Stomach smooth muscle (tissue), 2 donors: ENCODE data around the gene SLC35A5.

Experiments
- H3K27ac ChIP-seq: one replicate; pipeline ENCODE4 v1.7.0; 2013; ENCODE audit warnings: mild to moderate bottlenecking, low read length, inconsistent platforms
- H3K27me3 ChIP-seq, 2 donors: one replicate each; pipeline ENCODE4 v1.7.0; 2013; ENCODE audit warnings: low read length in 2 of 2; ENCODE audit not compliant: insufficient read depth in 2 of 2, control insufficient read depth in 1 of 2
- H3K36me3 ChIP-seq, 2 donors: one replicate each; pipeline ENCODE4 v1.7.0; 2013; ENCODE audit warnings: low read length in 2 of 2; ENCODE audit not compliant: control insufficient read depth in 2 of 2, insufficient read depth in 2 of 2
- H3K4me1 ChIP-seq: one replicate; pipeline ENCODE4 v1.7.0; 2013; ENCODE audit warnings: low read length; ENCODE audit not compliant: control insufficient read depth, insufficient read depth
- H3K4me3 ChIP-seq, 2 donors: one replicate each; pipeline ENCODE4 v1.7.0; 2013; ENCODE audit warnings: low read length in 2 of 2
- H3K9ac ChIP-seq, 2 donors: one replicate each; pipeline ENCODE4 v1.7.0; 2013; ENCODE audit warnings: low read length in 2 of 2, mild to moderate bottlenecking in 1 of 2
- H3K9me3 ChIP-seq, 2 donors: one replicate each; pipeline ENCODE4 v1.7.0; 2013; ENCODE audit warnings: low read length in 2 of 2; ENCODE audit not compliant: control insufficient read depth in 2 of 2
- donor health status: healthy.
- donor health status: Pancreatic carcinoma.

Gene SLC35A5

DNA sequence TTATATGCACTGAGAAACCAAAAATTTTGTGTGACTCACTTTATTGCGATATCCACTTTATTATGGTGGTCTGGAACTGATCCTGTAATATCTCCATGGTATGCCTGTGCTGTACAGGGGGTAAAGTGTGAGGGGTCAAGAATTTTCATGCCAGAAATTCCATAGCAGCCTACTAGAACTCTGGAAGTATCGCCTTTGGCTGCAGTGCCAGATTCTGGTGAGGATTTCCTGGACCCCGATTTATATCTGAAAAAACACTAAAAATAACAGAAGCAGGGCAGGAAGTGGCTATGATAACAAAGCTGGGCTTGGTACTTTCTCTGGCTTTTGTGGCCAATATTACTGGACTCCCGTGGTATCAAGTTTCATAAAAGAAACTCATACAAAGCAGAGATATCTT, 42.7 kb downstream of the SLC35A5 start:
- Histone ChIP-seq H3K36me3 (peaks cover 6 to 13% of the 10 kb centered on the region in 2 donors), H3K9ac (no peak overlapping the region), H3K9me3 (no peaks in the 10 kb centered on the region), H3K27me3 (no peaks in the 10 kb centered on the region), H3K4me1 (no peaks in the 10 kb centered on the region), H3K27ac (no peak overlapping the region), H3K4me3 (no peak overlapping the region)

DNA sequence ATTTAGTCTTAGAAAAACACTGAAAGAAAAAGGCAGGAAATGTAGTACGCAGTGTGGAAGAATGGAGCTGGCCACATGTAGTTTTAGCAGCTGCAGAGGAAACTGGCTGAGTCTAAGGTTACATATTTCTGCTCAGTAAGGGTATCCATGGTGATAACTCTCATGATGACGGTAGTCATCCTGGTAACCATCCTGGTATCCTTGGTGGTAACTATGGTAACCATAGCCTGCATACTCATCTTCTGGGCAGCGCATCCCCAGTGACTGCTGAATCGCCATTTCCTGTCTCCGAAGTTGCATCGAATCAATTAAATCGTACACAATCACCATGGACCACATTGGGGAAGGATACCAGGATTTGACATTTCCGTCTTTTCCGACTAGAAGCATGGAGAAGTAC, 43.4 kb downstream of the SLC35A5 start:
- no peaks in the 10 kb centered on the region for H3K27me3 ChIP-seq
- H3K9ac ChIP-seq = no peak overlapping the region
- H3K27ac ChIP-seq = no peak overlapping the region
- no peaks in the 10 kb centered on the region for H3K9me3 ChIP-seq
- H3K4me1 ChIP-seq = no peaks in the 10 kb centered on the region
- H3K36me3 ChIP-seq = peaks cover 12 to 17% of the 10 kb centered on the region in 2 donors
- H3K4me3 ChIP-seq = no peak overlapping the region

- Histone ChIP-seq H3K4me3 (no peak overlapping the region), H3K36me3 (peaks cover 12 to 17% of the 10 kb centered on the region in 2 donors), H3K9ac (no peak overlapping the region), H3K9me3 (no peaks in the 10 kb centered on the region), H3K27ac (no peak overlapping the region), H3K27me3 (no peaks in the 10 kb centered on the region), H3K4me1 (no peaks in the 10 kb centered on the region)
Observed at GRCh38 chr3:112606098-112606497, 44.3 kb downstream of the SLC35A5 start.

DNA sequence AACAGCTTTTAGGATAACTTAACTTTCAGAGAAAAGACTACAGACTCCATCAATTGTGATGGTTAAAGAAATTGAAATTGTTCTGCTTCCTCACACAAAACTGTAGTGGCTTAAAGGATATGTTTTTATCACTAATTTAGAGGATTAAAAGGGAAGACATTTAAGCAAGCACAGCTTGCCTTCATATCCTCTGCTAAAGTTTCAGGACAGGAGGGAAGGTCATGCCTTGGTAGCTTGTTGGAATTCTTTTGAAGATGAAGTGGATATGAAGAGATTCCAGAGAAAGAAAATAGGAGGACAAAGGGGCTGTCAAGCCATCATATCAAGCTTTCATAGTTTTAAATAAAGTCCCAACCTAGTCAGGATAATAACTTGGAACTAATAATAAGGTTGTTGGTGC, 46.0 kb downstream of the SLC35A5 start:
- Histone ChIP-seq H3K27ac (no peak overlapping the region), H3K27me3 (no peaks in the 10 kb centered on the region), H3K36me3 (peaks cover 10 to 20% of the 10 kb centered on the region in 2 donors), H3K9me3 (no peaks in the 10 kb centered on the region), H3K4me1 (peaks cover 3% of the 10 kb centered on the region), H3K4me3 (no peak overlapping the region), H3K9ac (no peak overlapping the region)

- H3K9ac ChIP-seq = no peak overlapping the region
- H3K4me3 ChIP-seq = no peak overlapping the region
- peaks cover 10 to 28% of the 10 kb centered on the region in 2 donors for H3K36me3 ChIP-seq
- H3K27ac ChIP-seq = no peak overlapping the region
- H3K4me1 ChIP-seq = peaks cover 3% of the 10 kb centered on the region
- no peaks in the 10 kb centered on the region for H3K27me3 ChIP-seq
- H3K9me3 ChIP-seq = no peaks in the 10 kb centered on the region
Observed at GRCh38 chr3:112610121-112610520, 48.3 kb downstream of the SLC35A5 start.

DNA sequence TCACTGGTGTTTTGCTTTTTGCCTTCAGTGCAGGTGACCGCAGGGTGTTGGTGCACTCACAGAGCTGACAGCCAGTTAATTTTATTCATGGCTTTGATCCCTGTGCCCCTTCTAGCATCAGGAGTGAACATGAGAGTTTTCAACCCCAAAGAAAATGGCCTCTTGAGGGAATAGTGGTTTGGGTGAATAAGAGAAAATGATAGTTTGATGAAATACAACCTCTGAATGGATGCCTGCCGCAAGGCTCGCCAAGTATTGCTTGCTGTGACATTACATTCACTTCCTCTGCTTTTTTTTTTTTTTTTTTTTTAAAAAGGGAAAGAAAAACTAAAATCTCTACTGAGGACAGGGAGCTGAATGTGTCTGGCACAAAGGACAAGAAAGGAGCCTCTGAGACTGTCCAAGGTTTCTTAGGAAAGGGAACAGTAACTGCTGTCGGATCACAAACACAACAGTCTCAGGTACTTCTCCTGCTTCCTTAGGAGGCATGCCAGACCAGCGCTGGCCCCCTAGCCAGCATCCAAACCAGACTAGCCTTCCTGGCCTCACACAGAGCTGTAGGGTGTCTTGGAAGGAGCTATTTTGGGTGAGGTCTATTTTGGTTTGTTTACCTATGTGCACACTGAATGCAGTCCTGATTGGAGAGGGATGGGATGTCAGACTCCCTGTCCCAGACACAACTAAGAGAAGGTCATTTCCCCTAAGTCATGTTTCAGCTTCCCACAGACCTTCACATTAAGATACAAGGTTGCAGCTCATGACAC, 50.1 kb downstream of the SLC35A5 start:
- Histone ChIP-seq H3K27me3 (no peaks in the 10 kb centered on the region), H3K27ac (no peak overlapping the region), H3K4me1 (peaks cover 3% of the 10 kb centered on the region), H3K4me3 (no peak overlapping the region), H3K9me3 (no peaks in the 10 kb centered on the region), H3K9ac (no peak overlapping the region), H3K36me3 (peaks cover 17 to 27% of the 10 kb centered on the region in 2 donors)

DNA sequence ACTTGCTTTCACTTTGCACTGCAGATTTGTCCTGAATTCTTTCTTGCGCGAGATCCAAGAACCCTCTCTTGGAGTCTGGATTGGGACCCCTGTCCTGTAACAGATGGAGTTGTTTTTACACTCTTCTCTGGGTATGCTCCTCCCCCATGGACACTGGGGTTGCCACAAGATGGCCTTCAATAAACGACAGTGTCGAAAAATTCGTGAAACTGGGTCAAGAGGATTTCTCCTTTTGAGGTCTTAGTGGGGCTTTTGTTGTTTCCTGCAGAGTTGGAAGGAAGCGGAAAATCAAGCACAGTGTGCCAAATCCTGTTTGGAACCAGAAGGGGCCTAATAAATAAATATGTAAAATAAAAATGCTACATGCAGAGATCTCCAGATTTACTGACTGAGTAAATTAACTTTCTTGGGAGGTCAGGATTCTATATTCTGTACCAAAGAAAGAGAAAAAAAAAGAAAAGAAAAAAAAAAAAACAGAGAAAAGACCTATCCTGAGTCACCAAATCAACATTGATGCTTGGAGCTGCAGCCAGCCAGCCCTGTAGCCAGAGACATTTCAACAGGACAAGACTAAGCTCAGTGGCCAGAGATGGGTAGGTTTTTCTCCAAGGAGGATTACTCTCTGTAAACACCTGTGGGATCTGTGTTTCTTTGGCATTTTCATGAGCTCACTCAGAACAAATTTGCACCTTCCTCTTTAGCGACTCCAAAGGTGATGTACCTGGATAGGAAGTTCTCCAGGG, 54.3 kb downstream of the SLC35A5 start:
- Histone ChIP-seq H3K9ac (no peak overlapping the region), H3K9me3 (peaks cover 0 to under 1% of the 10 kb centered on the region in 2 donors), H3K27me3 (no peaks in the 10 kb centered on the region), H3K4me3 (no peak overlapping the region), H3K4me1 (peaks cover 3% of the 10 kb centered on the region), H3K36me3 (peaks cover 15 to 27% of the 10 kb centered on the region in 2 donors), H3K27ac (no peak overlapping the region)

DNA sequence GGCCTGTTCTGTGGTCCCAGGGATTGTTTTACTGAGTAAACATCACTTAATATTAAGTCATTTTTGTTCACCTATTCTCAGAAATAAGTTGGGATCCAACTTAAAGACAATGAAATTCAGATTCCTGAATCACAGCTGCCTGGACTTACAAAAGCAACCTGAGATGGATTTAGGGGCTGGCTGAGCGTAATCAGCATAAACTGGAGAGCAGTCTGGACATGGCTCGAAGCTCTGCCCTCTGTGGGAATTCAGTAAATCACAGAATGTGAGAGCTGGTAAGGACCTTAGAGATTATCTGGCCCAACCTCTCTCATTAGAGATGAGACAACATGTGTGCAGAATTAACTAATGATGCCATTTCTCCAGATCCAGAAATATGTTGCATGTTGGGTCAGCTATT, 55.4 kb downstream of the SLC35A5 start:
- H3K27ac ChIP-seq = no peak overlapping the region
- H3K4me1 ChIP-seq = no peaks in the 10 kb centered on the region
- H3K4me3 ChIP-seq = no peak overlapping the region
- H3K36me3 ChIP-seq = peaks cover 17 to 24% of the 10 kb centered on the region in 2 donors
- H3K27me3 ChIP-seq = no peaks in the 10 kb centered on the region
- no peak overlapping the region for H3K9ac ChIP-seq
- H3K9me3 ChIP-seq = peaks cover 0 to 3% of the 10 kb centered on the region in 2 donors

GRCh38 chr3:112619295-112619694, 57.5 kb downstream of the SLC35A5 start:
- Histone ChIP-seq H3K4me3 (no peak overlapping the region), H3K36me3 (peaks cover 19 to 24% of the 10 kb centered on the region in 2 donors), H3K4me1 (no peaks in the 10 kb centered on the region), H3K27me3 (no peaks in the 10 kb centered on the region), H3K9ac (no peak overlapping the region), H3K27ac (no peak overlapping the region), H3K9me3 (peaks cover 0 to 3% of the 10 kb centered on the region in 2 donors)

DNA sequence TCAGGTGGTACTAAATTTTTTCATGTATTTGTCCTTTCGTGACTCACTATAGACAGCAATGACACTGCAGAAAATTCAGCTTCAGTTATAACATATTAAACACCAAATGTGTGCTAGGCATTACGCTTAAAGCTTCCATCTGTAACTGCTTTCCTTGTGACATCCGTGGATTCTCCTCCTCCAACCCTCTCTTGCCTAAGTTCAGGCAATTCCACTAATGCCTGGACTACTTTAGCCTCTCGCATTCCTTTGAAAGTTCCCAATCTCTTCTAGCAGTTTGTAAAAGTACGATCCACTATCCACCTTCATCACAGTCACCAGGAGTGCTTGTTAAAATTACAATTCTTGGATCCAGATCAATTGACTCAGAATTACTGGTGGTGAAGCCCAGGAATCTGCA, 61.4 kb downstream of the SLC35A5 start:
- H3K36me3 ChIP-seq = peaks cover 4 to 8% of the 10 kb centered on the region in 2 donors
- H3K27me3 ChIP-seq = no peaks in the 10 kb centered on the region
- peaks cover 8% of the 10 kb centered on the region for H3K4me1 ChIP-seq
- H3K9me3 ChIP-seq = peaks cover 0 to 3% of the 10 kb centered on the region in 2 donors
- no peak overlapping the region for H3K9ac ChIP-seq
- no peak overlapping the region for H3K4me3 ChIP-seq
- no peak overlapping the region for H3K27ac ChIP-seq

GRCh38 chr3:112623717-112624116, 61.9 kb downstream of the SLC35A5 start:
- Histone ChIP-seq H3K9me3 (peaks cover 0 to 3% of the 10 kb centered on the region in 2 donors), H3K9ac (no peak overlapping the region), H3K36me3 (peaks cover 8 to 9% of the 10 kb centered on the region in 2 donors), H3K4me3 (no peak overlapping the region), H3K4me1 (peaks cover 8% of the 10 kb centered on the region), H3K27me3 (no peaks in the 10 kb centered on the region), H3K27ac (no peak overlapping the region)
